Measurements from ENCODE around the gene COL11A2. TPM values are rescaled to one million over a fixed set of nuclear protein-coding genes. Genes with fewer than 3 reads are reported as not detected.

The COL11A2 gene
- total RNA-seq, 2 experiments from 2014 or later: 1.9 to 2.0 TPM

Small RNAs within 50 kb of the gene (microRNA-seq; reads per million reads assigned to microRNA genes)
- gene MIR219A1 (ENCODE audit: borderline replicate concordance): 40.2 reads per million, percentile 53 among the genes with 10 or more reads in this experiment

Other genes with a start within 250 kb of the COL11A2 start
- gene HLA-DMA, start 239.4 kb downstream of the COL11A2 start, total RNA-seq: 10 to 100 TPM; 11.8 TPM
- 100 to 1,000 TPM; 230 to 338 TPM for gene BRD2, start 223.9 kb downstream of the COL11A2 start, total RNA-seq
- gene HLA-DOA, start 182.9 kb downstream of the COL11A2 start, total RNA-seq: 1 to 10 TPM; 1.7 to 3.3 TPM
- 10 to 100 TPM; 11.5 to 13.3 TPM for gene HLA-DPA1, start 118.8 kb downstream of the COL11A2 start, total RNA-seq
- gene HLA-DPB1, start 116.5 kb downstream of the COL11A2 start, total RNA-seq: 1 to 10 TPM; 5.2 to 5.4 TPM
- 10 to 100 TPM; 41.0 to 45.4 TPM for gene RXRB, start 8.2 kb upstream of the COL11A2 start, total RNA-seq
- 10 to 100 TPM; 33.0 to 41.8 TPM for gene SLC39A7, start 8.4 kb upstream of the COL11A2 start, total RNA-seq
- gene HSD17B8, start 12.2 kb upstream of the COL11A2 start, total RNA-seq: 10 to 100 TPM; 23.4 to 33.2 TPM
- gene RING1, start 16.0 kb upstream of the COL11A2 start, total RNA-seq: 10 to 100 TPM; 28.3 to 39.3 TPM
- gene VPS52, start 79.4 kb upstream of the COL11A2 start, total RNA-seq: 10 to 100 TPM; 35.6 to 45.2 TPM
- gene RPS18, start 79.6 kb upstream of the COL11A2 start, total RNA-seq: 1,000 to 10,000 TPM; 2,706 to 4,631 TPM
- 1 to 10 TPM; 2.8 to 3.5 TPM for gene B3GALT4, start 84.7 kb upstream of the COL11A2 start, total RNA-seq
- gene WDR46, start 96.8 kb upstream of the COL11A2 start, total RNA-seq: 10 to 100 TPM; 63.5 to 69.4 TPM
- gene PFDN6, start 97.1 kb upstream of the COL11A2 start, total RNA-seq: 10 to 100 TPM; 65.4 to 96.9 TPM
- 10 to 100 TPM; 19.9 to 21.5 TPM for gene RGL2, start 106.5 kb upstream of the COL11A2 start, total RNA-seq
- 100 to 1,000 TPM; 164 to 190 TPM for gene TAPBP, start 121.6 kb upstream of the COL11A2 start, total RNA-seq
- gene ZBTB22, start 125.3 kb upstream of the COL11A2 start, total RNA-seq: 1 to 10 TPM; 9.0 to 9.9 TPM
- gene DAXX, start 130.5 kb upstream of the COL11A2 start, total RNA-seq: 10 to 100 TPM; 66.2 to 75.5 TPM
- 10 to 100 TPM; 86.0 to 89.3 TPM for gene KIFC1, start 199.4 kb upstream of the COL11A2 start, total RNA-seq
- gene PHF1, start 218.5 kb upstream of the COL11A2 start, total RNA-seq: 10 to 100 TPM; 24.9 to 28.2 TPM
- 100 to 1,000 TPM; 154 to 188 TPM for gene CUTA, start 225.6 kb upstream of the COL11A2 start, total RNA-seq
- gene SYNGAP1, start 227.6 kb upstream of the COL11A2 start, total RNA-seq: 10 to 100 TPM; 43.6 to 45.6 TPM